ENCODE results near the gene ACVR2B. TPM values are rescaled to one million over a fixed set of nuclear protein-coding genes. Genes with fewer than 3 reads are reported as not detected.

The ACVR2B gene
- polyA plus RNA-seq, 3 donors = 15.4 to 16.9 (median 15.7) TPM

DNA sequence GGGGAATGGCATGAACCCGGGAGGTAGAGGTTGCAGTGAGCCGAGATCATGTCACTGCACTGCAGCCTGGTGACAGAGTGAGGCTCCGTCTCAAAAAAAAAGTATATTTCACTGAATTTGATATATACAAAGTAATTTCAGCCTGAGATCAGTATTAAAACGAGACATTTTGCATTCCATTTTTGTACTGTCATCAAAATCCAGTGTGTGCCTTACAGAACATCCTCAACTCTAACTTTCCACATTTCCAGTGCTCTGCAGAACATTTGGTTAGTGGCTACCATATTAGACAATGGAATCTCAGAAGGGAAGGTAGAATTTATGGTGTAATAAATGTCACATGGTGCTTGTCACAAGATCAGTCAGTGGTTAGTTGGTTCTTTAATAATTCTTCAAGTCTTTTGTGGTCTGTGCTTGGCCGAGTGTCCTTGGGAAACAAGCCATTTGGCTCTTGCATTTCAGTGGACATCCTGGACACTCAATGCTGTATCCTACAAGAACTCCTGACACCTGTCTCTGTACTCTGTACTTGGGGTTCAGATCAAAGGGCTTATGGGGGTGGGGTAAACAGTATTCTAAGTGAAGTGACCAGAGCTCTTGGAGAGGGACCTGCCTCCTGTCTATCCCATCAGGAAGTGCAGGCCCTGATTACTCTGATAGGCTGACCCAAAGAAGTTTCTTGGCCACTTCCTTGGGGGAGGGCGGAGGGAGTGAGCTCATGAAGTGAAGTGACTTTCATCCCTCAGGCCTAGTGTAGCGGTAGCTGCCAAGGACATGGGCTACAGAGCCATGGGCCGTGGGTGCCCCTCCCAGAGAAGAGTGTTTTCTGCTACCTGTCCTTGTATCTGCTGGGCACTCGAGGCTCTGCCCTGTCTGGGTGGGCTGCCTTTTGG lies 3.7 kb downstream of the ACVR2B start:
- DNase-seq (ENCODE audit: low read depth in 3 of 3, low spot score in 2 of 3) = no peak

DNA sequence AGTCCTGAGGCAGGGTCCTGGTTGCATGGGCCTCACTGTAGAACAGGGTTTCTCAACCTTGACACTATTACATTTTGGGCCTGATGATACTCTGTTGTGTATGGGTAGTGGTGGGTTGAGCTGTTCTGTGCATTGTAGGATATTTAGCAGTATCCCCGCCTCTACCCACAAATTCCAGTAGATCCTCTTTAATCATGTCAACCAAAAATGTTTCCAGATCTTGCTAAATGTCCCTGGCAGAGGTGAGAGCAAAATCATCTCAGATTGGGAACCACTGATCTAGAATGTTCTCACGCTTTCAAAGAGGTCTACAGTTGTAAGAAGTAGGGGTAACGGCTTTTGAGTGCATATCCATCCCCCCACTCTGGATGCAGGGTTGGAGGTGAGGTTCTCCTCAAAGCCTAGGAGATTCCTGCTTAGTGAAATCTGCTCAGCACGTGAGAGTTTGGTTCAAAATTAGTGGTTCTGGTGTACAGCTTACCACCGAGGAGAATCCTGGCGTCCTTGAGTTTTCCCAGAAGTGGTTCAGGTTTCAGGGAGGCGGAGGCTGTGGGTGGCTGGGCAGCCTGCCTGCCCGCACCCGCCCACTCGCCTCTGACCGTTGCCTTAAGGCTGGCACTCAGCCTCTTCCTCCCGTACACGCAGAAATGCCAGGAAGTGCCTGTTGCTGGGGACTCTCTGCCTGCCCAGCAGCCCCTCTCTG lies 5.3 kb downstream of the ACVR2B start:
- peak in 1 of 3 donors; percentile 36 for DNase-seq (ENCODE audit: low read depth in 3 of 3, low spot score in 2 of 3)

DNA sequence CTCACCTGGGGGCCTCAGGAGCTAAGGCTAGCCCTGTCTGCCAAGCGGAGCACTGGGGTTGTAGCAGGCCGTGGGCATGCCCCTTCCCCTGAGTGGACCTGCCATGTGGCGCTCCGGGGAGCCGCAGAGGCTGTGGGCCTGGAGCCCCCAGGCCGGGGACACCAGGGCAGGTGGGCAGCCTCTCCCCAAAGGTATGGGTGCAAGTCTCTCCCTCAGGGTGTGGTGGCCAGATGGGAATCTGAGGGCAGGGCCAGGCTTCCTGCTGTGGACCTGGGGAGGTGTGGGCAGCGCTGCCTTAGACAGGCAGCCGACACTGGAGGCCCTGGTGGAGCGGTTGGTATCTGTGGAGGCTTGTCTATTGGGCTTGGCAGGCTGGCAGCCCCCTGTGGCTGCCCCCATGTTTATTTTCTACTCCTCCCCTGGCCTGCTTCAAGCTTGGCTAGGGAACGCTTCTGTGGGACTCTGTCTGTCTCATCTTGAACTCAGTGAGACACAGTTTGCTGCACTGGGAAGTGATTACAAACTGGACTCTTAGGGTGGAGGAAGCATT lies 5.9 kb downstream of the ACVR2B start:
- no peak for DNase-seq (ENCODE audit: low read depth in 3 of 3, low spot score in 2 of 3)

DNA sequence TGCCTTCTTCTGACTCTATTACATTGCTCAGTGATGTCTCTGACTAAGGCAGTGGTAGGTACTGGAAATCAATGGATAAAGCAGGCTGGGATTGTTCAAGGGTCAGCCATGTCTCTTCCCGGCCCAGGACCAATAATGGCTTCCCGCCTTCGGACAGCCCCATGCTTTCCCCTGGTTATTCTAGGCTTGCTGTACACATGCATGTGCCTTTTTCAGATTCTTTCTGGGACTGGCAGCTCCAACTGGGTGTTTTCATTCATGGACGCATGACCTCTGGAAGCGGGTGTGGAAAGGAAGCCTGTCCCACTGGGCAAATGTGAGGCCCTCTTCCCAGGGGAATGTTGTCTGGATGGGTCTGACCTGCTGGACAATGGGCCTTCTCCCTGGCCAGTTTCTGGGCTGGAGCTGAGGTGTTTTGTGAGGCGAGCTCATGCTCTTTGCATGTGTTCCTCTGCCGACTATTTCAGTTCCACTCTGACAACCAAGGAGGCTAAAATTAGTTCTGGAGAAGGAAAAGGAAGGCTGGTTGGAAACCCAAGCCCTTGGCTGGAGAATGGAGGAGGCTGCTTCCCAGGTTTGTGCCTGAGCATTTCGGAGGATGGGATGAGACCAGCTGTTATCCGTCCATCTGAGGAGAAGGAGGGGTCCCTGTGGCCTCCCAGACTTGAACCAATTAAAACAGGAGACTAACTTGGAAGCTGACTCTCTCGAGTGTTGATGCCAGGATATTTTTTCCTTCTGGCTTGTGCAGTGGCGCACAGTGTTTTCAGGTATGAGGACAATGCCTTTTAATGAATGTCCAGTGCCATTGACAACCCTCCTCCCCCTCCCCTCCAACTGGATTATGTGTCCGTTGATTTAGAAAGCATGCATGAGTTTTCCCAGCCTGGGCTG lies 6.9 kb downstream of the ACVR2B start:
- no peak for DNase-seq (ENCODE audit: low read depth in 3 of 3, low spot score in 2 of 3)

DNA sequence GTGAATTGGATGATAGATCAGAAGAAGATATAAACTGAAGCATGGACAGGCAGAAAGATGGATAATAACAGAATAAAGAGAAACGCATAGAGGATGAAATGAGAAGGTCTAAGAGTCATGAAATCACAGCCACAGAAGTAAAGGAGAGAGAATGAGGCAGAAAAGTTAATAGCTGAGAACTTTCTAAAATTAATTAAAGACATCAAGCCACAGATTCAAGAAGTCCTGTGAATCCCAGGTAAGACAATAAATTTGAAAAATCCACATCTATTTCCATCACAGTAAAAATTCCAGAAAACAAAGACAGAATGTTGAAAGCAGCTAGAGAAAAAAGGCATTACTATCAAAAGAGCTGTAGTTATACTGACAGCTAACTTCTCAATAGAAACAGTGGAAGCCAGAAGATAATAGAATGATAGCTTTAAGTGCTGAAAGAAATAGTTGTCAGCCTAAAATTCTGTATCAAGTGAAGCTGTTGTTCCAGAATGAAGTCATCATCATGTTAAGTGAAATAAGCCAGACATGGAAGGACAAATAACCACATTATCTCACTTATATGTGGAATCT lies 12.0 kb downstream of the ACVR2B start:
- no peak for DNase-seq (ENCODE audit: low read depth in 3 of 3, low spot score in 2 of 3)

DNA sequence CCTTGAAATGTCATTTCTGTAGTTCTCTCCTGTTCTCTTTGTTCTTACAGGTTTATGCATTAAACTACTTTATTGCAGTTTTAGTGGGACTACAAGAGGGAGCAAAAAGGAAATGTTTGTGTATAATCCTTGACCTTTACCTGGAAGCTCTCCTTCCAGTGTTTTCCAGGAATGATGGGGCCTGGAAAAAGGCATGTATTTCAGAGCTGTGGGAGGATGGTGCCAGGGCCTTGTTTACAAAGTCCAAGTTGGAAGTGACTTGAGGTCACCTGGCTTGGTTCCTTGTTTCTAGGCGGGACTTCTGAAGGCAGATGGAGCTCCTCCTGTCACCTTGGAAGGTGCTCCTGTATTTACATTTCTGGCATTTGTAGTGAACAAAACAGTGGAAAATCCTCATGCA lies 15.1 kb downstream of the ACVR2B start:
- DNase-seq (ENCODE audit: low read depth in 3 of 3, low spot score in 2 of 3) = no peak

DNA sequence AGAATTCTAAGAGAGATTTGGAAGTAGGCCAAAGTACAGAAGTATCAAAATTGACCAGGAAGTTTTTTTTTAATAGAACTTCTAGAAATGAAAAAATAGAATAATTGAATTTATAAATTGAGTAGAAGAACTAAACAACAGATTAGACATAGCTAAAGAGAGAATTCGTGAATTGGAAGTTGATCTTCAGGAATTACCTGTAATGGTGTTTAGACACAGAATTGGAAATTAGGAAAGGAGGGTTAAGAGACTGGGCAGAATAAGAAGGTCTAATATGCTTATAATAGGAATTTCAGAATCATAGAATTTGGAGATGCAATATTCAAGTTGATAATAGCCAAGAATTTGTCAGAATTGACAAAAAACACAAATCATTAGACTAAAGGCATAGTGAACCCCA lies 16.2 kb downstream of the ACVR2B start:
- DNase-seq (ENCODE audit: low read depth in 3 of 3, low spot score in 2 of 3) = no peak

DNA sequence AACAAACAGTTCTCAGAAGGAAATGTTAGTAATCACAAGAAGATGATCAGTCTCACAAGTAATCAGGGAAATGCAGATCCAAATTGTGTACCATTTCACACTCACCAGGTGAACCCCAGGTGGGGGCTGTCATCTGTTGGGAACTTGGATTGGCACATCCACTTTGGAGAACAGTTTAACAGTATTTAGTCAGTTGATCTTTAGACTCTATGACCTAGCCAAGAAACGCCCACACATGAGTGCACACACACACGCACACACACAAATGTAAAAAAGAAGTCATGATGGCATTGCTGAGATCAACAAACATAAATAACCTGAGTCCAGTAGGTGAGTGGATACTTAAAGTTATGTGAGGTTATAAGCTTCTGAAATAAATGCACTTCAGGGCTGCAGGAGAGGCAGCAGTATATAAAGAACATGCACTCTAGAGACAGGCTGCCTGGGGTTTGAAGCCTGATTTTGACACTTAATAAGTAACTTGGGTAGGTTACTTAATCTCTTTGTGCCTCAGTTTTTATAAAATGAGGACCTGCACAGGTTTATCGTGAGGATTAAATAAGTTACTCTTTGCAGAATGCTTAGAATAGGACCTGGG lies 17.7 kb downstream of the ACVR2B start:
- no peak for DNase-seq (ENCODE audit: low read depth in 3 of 3, low spot score in 2 of 3)

DNA sequence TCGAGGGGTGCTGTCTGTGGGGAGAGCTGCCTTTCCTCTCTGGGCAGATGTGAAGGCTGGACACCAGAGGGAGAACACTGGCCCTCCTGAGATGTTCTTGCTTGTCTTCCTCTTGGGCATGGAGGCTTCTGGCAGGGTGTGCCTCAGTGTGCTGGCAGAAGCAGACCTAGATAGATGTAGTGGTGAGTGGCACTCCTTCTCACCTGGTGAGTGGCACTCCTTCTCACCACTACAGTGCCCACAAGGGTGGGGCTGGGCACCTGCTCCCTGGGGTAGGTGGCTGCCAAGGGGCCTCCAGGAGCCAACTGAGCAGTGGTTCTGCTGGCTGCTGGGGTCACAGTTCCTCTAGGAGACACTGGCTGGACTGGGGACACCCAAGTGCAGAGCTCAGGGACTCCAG lies 18.7 kb downstream of the ACVR2B start:
- DNase-seq (ENCODE audit: low read depth in 3 of 3, low spot score in 2 of 3) = no peak

DNA sequence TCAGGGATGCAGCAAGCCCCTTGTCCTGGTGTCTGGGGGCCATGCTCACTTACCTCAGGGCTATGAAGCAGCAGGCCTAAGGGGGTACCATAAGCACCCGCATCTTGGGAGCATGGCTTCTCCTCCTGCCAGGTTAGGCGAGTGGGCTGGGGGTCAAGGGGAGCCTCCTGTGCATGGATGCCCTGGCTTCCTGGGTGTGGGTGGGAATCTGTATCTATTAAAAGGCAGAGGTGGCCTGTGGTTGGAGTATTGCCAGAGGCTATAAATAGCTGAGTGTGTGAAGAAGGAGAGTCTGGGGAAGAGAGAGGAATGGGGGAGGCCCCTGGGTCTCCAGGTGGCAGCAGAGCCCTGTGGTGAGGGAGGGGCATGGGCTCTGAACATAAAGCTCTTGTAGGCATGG lies 19.5 kb downstream of the ACVR2B start:
- no peak for DNase-seq (ENCODE audit: low read depth in 3 of 3, low spot score in 2 of 3)

DNA sequence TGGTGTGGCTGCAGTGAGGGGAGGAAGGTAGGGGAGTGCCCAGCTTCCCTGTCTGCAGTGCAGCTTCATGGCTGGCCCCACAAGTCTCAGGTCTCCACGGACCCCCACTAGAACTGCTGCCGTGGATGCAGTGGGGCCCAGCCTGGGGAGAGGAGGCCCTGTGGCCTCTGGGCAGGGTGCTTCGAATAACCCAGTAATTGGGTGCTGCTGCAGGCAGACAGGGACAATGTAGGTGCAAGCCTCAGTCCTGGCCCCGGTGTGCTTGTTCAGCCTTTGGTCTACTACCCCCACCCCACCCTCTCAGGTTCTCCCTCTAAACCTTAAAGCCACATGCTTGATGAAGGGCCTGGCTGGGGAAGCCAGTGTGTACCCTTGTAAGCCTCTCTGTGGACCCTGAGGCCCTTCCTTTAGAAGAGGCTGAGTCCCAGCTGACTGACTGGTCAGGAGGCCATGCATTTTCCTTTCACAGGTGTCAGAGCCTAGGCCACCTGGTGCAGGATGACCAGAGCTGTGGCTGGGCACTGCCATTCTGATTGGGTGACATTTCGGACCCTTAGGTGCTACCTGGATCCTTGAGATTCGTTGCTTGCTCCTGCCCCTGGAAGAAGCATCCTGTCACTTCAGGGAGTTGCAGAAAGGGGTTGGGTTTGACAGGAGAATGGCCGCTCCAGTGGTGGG lies 21.4 kb downstream of the ACVR2B start:
- DNase-seq (ENCODE audit: low read depth in 3 of 3, low spot score in 2 of 3) = no peak

DNA sequence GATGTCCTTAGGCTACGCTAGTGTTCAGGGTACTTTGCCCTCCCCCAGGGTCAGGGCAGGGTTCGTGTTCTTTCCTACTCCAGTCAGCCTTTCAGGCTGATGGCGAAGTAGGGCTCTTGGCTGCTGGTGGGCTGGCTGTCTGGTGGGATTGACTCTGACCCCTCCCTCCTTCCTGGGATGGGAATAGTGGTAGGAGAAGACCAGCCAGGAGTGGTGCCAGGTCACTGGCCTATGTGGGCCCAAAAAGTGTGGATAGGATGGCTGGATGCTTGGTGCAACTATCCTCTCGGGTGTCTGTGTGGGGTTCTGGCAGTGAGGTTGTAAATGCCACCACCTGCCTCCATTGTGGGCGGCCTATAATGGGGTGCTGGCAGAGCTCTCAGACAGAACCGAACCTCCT lies 22.0 kb downstream of the ACVR2B start:
- DNase-seq (ENCODE audit: low read depth in 3 of 3, low spot score in 2 of 3) = no peak

DNA sequence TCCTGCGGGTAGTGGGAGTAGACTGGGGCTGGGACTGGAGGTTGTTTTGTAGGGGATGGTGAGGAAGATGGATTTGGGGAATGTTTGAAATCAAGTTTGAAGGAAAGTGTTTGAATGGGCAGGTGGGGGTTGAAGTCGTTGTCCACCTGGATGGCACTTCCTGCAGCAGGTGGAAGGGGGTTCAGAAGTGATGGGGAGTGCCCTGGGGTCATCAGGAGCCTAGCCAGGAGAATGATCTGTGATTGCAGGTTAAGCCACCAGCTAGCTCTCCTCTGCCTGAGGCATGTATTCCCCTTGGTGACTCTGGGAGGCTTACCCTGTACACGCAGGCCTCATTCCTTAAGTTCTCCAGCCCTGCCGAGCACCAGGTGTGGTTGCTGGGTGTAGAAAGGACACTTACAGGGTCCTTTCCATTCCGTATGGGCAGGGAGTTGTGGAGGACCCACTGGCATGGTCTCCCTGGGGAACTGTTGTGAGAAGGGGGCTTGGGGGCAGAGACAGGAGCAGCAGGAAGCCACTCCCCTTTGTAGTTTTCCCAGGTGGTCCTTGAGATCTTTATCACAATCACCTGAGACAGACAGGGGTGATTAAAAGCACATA lies 22.6 kb downstream of the ACVR2B start:
- no peak for DNase-seq (ENCODE audit: low read depth in 3 of 3, low spot score in 2 of 3)

DNA sequence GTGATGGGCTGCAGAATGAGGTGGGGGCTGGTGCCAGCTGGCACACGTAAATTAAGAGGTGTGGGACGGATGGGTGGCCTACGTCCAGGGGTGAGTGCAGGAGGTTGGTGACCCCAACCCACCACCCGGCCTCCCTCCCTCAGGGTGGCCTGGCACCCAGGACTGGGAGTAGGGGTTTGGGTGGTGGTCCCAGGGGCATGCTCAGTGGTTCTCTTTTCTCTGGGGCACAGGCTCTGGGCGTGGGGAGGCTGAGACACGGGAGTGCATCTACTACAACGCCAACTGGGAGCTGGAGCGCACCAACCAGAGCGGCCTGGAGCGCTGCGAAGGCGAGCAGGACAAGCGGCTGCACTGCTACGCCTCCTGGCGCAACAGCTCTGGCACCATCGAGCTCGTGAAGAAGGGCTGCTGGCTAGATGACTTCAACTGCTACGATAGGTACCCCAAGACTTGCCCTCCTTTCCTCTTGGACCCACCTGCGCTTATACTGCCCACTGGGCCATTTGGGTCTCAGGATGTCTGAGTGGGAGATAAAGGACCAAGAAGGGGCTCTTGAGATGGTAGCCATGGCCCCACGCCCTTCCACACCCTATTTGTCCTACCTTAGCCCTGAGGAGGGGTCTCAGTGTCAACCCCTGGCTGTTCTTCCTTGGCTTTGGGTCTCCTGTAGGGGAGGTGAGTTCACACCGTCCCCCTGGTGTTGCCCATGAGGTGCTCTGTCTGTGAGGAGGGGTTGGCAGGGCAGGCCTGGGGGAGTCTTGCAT lies 23.5 kb downstream of the ACVR2B start:
- no peak for DNase-seq (ENCODE audit: low read depth in 3 of 3, low spot score in 2 of 3)

DNA sequence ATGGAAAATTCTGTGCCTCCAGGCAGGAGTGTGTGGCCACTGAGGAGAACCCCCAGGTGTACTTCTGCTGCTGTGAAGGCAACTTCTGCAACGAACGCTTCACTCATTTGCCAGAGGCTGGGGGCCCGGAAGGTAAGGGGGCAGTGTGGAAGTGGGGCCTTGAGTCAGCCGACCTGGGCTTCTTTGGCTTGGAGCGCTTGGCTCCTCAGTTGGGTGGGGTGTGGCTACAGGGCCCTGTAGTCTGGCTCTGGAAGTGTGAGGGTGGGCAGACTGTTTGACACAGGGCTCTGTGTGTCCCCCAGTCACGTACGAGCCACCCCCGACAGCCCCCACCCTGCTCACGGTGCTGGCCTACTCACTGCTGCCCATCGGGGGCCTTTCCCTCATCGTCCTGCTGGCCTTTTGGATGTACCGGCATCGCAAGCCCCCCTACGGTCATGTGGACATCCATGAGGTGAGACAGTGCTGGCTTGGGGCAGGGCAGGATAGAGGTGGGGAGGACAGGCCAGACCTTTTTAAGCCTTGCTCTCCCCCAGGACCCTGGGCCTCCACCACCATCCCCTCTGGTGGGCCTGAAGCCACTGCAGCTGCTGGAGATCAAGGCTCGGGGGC lies 24.3 kb downstream of the ACVR2B start:
- no peak for DNase-seq (ENCODE audit: low read depth in 3 of 3, low spot score in 2 of 3)

DNA sequence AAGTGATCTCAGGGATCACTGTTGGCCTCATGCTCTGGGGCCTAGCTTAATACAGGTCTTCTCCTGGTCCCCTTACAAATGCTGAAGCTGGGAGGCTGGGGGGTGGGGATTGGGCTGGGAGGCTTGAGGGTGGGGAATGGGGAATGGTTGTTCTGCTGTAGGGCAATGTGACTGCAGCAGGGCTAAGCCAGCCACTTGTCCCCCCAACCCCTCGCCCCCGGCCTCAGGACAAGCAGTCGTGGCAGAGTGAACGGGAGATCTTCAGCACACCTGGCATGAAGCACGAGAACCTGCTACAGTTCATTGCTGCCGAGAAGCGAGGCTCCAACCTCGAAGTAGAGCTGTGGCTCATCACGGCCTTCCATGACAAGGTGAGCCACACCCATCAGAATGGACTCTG lies 25.2 kb downstream of the ACVR2B start:
- DNase-seq (ENCODE audit: low read depth in 3 of 3, low spot score in 2 of 3) = no peak

DNA sequence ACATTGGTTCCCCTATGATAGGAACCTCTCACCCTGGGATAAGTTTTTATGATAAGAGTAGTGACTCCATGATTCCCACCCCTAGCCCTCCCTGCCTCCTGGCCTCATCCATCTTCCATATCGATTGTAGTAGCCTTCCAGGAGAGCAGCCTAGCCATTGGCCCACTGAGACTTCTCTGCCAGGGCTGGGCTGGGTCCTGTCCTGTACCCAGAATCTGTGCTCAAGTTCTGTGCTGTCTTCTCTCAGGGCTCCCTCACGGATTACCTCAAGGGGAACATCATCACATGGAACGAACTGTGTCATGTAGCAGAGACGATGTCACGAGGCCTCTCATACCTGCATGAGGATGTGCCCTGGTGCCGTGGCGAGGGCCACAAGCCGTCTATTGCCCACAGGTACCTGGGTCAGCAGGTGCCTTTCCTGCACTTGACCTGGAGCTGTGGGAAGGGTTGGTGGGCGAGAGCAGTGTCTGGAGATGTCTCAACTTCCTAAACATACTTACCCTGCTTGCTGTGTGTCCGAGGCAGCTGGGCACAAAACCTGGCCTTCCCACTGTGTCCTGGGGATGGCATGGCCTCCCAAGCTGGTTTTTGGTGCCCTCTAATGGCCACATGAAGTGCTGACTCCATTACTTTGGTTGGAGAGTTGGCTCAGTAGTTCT lies 25.9 kb downstream of the ACVR2B start:
- DNase-seq (ENCODE audit: low read depth in 3 of 3, low spot score in 2 of 3) = no peak

DNA sequence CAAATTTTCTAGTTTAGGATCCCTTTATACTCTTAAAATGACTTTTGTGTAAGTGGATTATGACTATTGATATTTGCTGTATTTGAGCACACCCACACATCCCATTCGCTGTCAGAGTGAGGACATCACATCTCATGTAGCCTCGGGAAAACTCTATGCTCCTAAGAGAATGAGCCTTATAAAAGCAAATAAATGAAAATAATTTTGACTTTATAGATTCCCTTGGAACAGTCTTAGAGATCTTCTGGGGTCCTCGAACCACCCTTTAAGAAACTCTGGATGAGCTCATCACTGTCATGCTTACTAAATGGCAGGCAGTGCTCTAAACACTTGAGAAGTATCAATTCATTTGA lies 26.4 kb downstream of the ACVR2B start:
- DNase-seq (ENCODE audit: low read depth in 3 of 3, low spot score in 2 of 3) = no peak

Measured in right renal cortex interstitium (tissue), 3 donors.